Uterus (tissue), 4 donors: Measurements from ENCODE around the gene BCL11B. TPM values are rescaled to one million over a fixed set of nuclear protein-coding genes. Genes with fewer than 3 reads are reported as not detected.

Experiments used
- DNase-seq, 2 donors: peaks; one replicate each; pipeline ENCODE4 v3.0.0-alpha.2; 2019 to 2020
- H3K27ac ChIP-seq, 2 donors: fragments of 200-600 bp; sonication (generic); 1 replicate in 1 of 2; 2 replicates in 1 of 2; pipeline ENCODE4 v1.5.1; 2016 to 2018
- H3K27me3 ChIP-seq, 2 donors: fragments of 200-600 bp; sonication (generic); one replicate each; pipeline ENCODE4 v1.5.1; 2018 to 2019; ENCODE audit warnings: control low read depth in 1 of 2
- H3K36me3 ChIP-seq, 2 donors: fragments of 200-600 bp; sonication (generic); one replicate each; pipeline ENCODE4 v1.5.1; 2019; ENCODE audit warnings: control low read depth in 1 of 2
- H3K4me1 ChIP-seq, 2 donors: fragments of 200-600 bp; sonication (generic); one replicate each; pipeline ENCODE4 v1.5.1; 2018 to 2019; ENCODE audit warnings: control low read depth in 1 of 2
- H3K4me3 ChIP-seq, 2 donors: fragments of 200-600 bp; sonication (generic); 1 replicate in 1 of 2; 2 replicates in 1 of 2; pipeline ENCODE4 v1.5.1; 2018 to 2019; ENCODE audit warnings: mild to moderate bottlenecking in 1 of 2
- H3K9me3 ChIP-seq, 2 donors: fragments of 200-600 bp; sonication (generic); one replicate each; pipeline ENCODE4 v1.5.1; 2019; ENCODE audit warnings: control low read depth in 1 of 2
- CTCF ChIP-seq, 4 experiments: fragments of 200-600 bp in 2 of 4; fragments of 450-650 bp in 2 of 4; sonication (generic) in 2 of 4; IDR thresholded peaks; one replicate each; pipeline ENCODE4 v1.5.1; 2016 to 2019; ENCODE audit warnings: antibody characterized with exemption in 4 of 4, mild to moderate bottlenecking in 2 of 4, moderate library complexity in 1 of 4
- POLR2A ChIP-seq, 2 donors: fragments of 450-650 bp; IDR thresholded peaks; one replicate each; pipeline ENCODE4 v1.6.1; 2016; ENCODE audit warnings: antibody characterized with exemption in 2 of 2, mild to moderate bottlenecking in 1 of 2, moderate library complexity in 1 of 2
- intact Hi-C: fragments of 100-400 bp; cut with DNase I; formaldehyde crosslinking; loops from one replicate; pipeline ENCODE4 v1.15.1; 2023; ENCODE audit warnings: low total_unique reads
- total RNA-seq, 4 donors: library from RNA; depleted of rRNA in 3 of 4; stranded (reverse); fragments of >200 nt in 3 of 4; gene quantifications; one replicate each; pipeline versions ENCODE4 v1.1.0 to v1.2.4, GENCODE V29; 2014 to 2023
- donor health status: DM: yes; HTN: yes; CAD: no.

Gene BCL11B
- total RNA-seq, 4 donors from 2014 or later = 0.29 to 0.55 (median 0.46) TPM; not detected in 1

GRCh38 chr14:99237288-99237687 lies 34.7 kb downstream of the BCL11B start:
- no peak for TF ChIP-seq POLR2A (IDR thresholded peaks at IDR 0.05)
- no peak for TF ChIP-seq CTCF (IDR thresholded peaks at IDR 0.05)
- H3K27ac ChIP-seq = no peak overlapping the region
- intact Hi-C loops = no loop called here

GRCh38 chr14:99236386-99237138 lies 35.4 kb downstream of the BCL11B start:
- Histone ChIP-seq H3K4me1 (no peaks in the 10 kb centered on the region), H3K27ac (no peak overlapping the region), H3K36me3 (no peaks in the 10 kb centered on the region), H3K27me3 (peaks cover 0 to under 1% of the 10 kb centered on the region in 2 donors), H3K4me3 (no peak overlapping the region), H3K9me3 (no peaks in the 10 kb centered on the region)
- TF ChIP-seq CTCF (IDR thresholded peaks at IDR 0.05) (no peak), POLR2A (IDR thresholded peaks at IDR 0.05) (no peak)
- intact Hi-C loops = no loop called here
- no peak for DNase-seq

More at GRCh38 chr14:99237288-99237687, 34.7 kb downstream of the BCL11B start:
- H3K36me3 ChIP-seq = no peaks in the 10 kb centered on the region
- no peaks in the 10 kb centered on the region for H3K27me3 ChIP-seq
- no peaks in the 10 kb centered on the region for H3K9me3 ChIP-seq
- H3K4me3 ChIP-seq = no peak overlapping the region
- no peak for DNase-seq
- no peaks in the 10 kb centered on the region for H3K4me1 ChIP-seq

GRCh38 chr14:99235582-99236320 lies 36.2 kb downstream of the BCL11B start:
- no peak for DNase-seq
- Histone ChIP-seq H3K27me3 (peaks cover 0 to 8% of the 10 kb centered on the region in 2 donors), H3K36me3 (no peaks in the 10 kb centered on the region), H3K9me3 (no peaks in the 10 kb centered on the region), H3K4me1 (no peaks in the 10 kb centered on the region), H3K27ac (no peak overlapping the region), H3K4me3 (no peak overlapping the region)
- intact Hi-C loops = no loop called here
- TF ChIP-seq CTCF (IDR thresholded peaks at IDR 0.05) = no peak
- no peak for TF ChIP-seq POLR2A (IDR thresholded peaks at IDR 0.05)

- DNase-seq = no peak
- Histone ChIP-seq H3K4me1 (no peaks in the 10 kb centered on the region), H3K4me3 (no peak overlapping the region), H3K36me3 (no peaks in the 10 kb centered on the region), H3K27me3 (peaks cover 0 to 8% of the 10 kb centered on the region in 2 donors), H3K9me3 (no peaks in the 10 kb centered on the region), H3K27ac (no peak overlapping the region)
- TF ChIP-seq CTCF (IDR thresholded peaks at IDR 0.05) (no peak), POLR2A (IDR thresholded peaks at IDR 0.05) (no peak)
- intact Hi-C loops = no loop called here
These were observed 36.9 kb downstream of the BCL11B start for GRCh38 chr14:99234961-99235571.

GRCh38 chr14:99234355-99234754 lies 37.6 kb downstream of the BCL11B start:
- H3K4me3 ChIP-seq = no peak overlapping the region
- intact Hi-C loops = no loop called here
- H3K27ac ChIP-seq = no peak overlapping the region
- H3K9me3 ChIP-seq = no peaks in the 10 kb centered on the region
- TF ChIP-seq POLR2A (IDR thresholded peaks at IDR 0.05) (no peak), CTCF (IDR thresholded peaks at IDR 0.05) (no peak)
- H3K4me1 ChIP-seq = no peaks in the 10 kb centered on the region
- H3K27me3 ChIP-seq = peaks cover 0 to 8% of the 10 kb centered on the region in 2 donors
- H3K36me3 ChIP-seq = no peaks in the 10 kb centered on the region
- DNase-seq = no peak
